ENCODE results near the gene MS4A18.

Gene MS4A18

GRCh38 chr11:60790726-60791125 lies 66.2 kb downstream of the MS4A18 start:
- no peak for DNase-seq

- DNase-seq = no peak
These were observed 66.8 kb downstream of the MS4A18 start for GRCh38 chr11:60791153-60791933.

GRCh38 chr11:60792521-60792920 lies 68.0 kb downstream of the MS4A18 start:
- DNase-seq = no peak

Measured in suppressor macrophage (primary cell).